ENCODE results near the gene STIP1. TPM values are rescaled to one million over a fixed set of nuclear protein-coding genes. Genes with fewer than 3 reads are reported as not detected.

STIP1 gene
- total RNA-seq, 1 experiment from 2014 or later = 338 TPM

- H3K27ac ChIP-seq (ENCODE audit: insufficient read length, low read depth, low read length) = no peak overlapping the region
- no peak overlapping the region for H3K9ac ChIP-seq (ENCODE audit: extremely low read depth, insufficient read length, low read length)
- WGBS (ENCODE audit: extremely low coverage, insufficient read length, low lambda C conversion rate) = no CpG with 5 or more reads among the region's 7 CpGs
- Mint-ChIP-seq H3K27ac (no peak overlapping the region), H3K4me1 (peaks cover 27 to 37% of the 10 kb centered on the region in 2 experiments), H3K9me3 (no peaks in the 10 kb centered on the region), H3K4me3 (peak overlapping the region; percentile 74 to 91), H3K36me3 (ENCODE audit: insufficient read depth in 1 of 3, low read depth in 3 of 3) (peaks cover 3% of the 10 kb centered on the region in 3 experiments; a peak in 4 of 7 replicates), H3K27me3 (ENCODE audit: low read depth) (peaks cover 20% of the 10 kb centered on the region)
- H2BK5ac ChIP-seq (ENCODE audit: insufficient read length, low read length) = no peak overlapping the region
- H3K79me2 ChIP-seq (ENCODE audit: insufficient read depth, low read length) = no peaks in the 10 kb centered on the region
- no peak overlapping the region for H4K8ac ChIP-seq (replicated peaks; ENCODE audit: insufficient read length, low read depth, low read length)
- H3K9me3 ChIP-seq (ENCODE audit: control insufficient read depth, low read depth, low read length) = no peaks in the 10 kb centered on the region
- no peak overlapping the region for H3K4ac ChIP-seq (ENCODE audit: low read depth, low read length)
- no peak overlapping the region for H2BK12ac ChIP-seq (ENCODE audit: insufficient read length, low read depth, low read length)
- H3K18ac ChIP-seq (ENCODE audit: insufficient read length, low read depth, low read length) = no peak overlapping the region
- H3K27me3 ChIP-seq (ENCODE audit: insufficient read depth, low read length) = no peaks in the 10 kb centered on the region; the same call in 1 of the 2 replicates
- no peaks in the 10 kb centered on the region for H3K79me1 ChIP-seq (ENCODE audit: insufficient read depth, low read depth, low read length, poor library complexity, severe bottlenecking)
- H3K23ac ChIP-seq (ENCODE audit: insufficient read length, low read depth, low read length) = no peak overlapping the region
- H3K4me2 ChIP-seq (ENCODE audit: insufficient read depth, insufficient read length, low read length) = no peak overlapping the region
- H3K14ac ChIP-seq (ENCODE audit: insufficient read depth, low read length) = no peak overlapping the region
- H3T11ph ChIP-seq (ENCODE audit: low read length) = no peak overlapping the region
- no peak for DNase-seq
- H3K56ac ChIP-seq (ENCODE audit: insufficient read length, low read depth, low read length) = no peak overlapping the region
- no peak overlapping the region for H4K5ac ChIP-seq (ENCODE audit: insufficient read length, low read depth, low read length)
- H3K4me1 ChIP-seq (ENCODE audit: insufficient read depth, low read length) = 0 out of 2 replicates have a peak, but pooled peaks cover 3% of the 10 kb centered on the region
- no peak overlapping the region for H2BK120ac ChIP-seq (ENCODE audit: low read depth, low read length, poor library complexity, severe bottlenecking)
- no peak overlapping the region for H2AK5ac ChIP-seq (ENCODE audit: insufficient read length, low read length)
- no peak overlapping the region for H2BK15ac ChIP-seq (ENCODE audit: low read depth, low read length)
- peaks cover 25% of the 10 kb centered on the region for H3K23me2 ChIP-seq (ENCODE audit: insufficient read length, low read depth, low read length, poor library complexity, severe bottlenecking)
- no peak for TF ChIP-seq CTCF (conservative IDR thresholded peaks at IDR 0.05)
- H4K91ac ChIP-seq (ENCODE audit: insufficient read length, low read depth, low read length) = no peak overlapping the region
- H2AFZ ChIP-seq (ENCODE audit: low read length) = no peak overlapping the region
- H4K20me1 ChIP-seq (ENCODE audit: control insufficient read depth, insufficient read depth, insufficient read length) = no peaks in the 10 kb centered on the region
- H2BK20ac ChIP-seq (ENCODE audit: low read depth, low read length, poor library complexity, severe bottlenecking) = no peak overlapping the region
Observed at GRCh38 chr11:64231546-64231945, 45.6 kb downstream of the STIP1 start.

All from H9 (cell line).